ENCODE measurements around the gene PPARGC1A. TPM values are rescaled to one million over a fixed set of nuclear protein-coding genes. Genes with fewer than 3 reads are reported as not detected.

PPARGC1A gene
- total and polyA plus RNA-seq, 12 donors, result 11.8 to 200 (median 102) TPM

DNA sequence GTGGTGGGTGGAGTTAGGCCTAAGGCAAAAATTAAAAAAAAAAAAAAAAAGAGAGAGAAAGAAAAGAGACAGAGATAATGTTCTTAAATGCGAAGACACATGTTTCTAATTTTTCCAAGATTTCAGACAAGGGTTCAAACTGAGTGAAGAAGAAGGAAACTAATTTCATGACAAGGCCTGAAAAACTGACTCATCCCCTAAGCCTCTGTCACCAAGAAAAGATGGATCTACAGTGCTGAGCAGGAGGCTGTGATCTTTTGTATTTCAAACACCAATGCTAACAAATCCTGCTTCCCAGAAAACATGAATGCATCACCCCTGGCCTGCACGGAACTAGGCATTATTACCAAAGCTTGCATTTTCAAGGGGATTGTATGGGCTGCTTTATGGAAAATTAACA is 75.3 kb downstream of the PPARGC1A start:
- Histone ChIP-seq H3K9me3 (no peaks in the 10 kb centered on the region), H3K36me3 (peaks cover 0 to 37% (median 7%) of the 10 kb centered on the region in 9 donors), H3K4me3 (no peak overlapping the region), H3K4me1 (peaks cover 0 to 28% (median 18%) of the 10 kb centered on the region in 9 donors), H3K27me3 (no peaks in the 10 kb centered on the region), H3K27ac (no peak overlapping the region)
- 93 to 95% methylated on average over 2 of the region's 2 CpGs for WGBS, 2 donors
- no peak for DNase-seq
- ATAC-seq, result no peak
- TF ChIP-seq, protein P1, sequence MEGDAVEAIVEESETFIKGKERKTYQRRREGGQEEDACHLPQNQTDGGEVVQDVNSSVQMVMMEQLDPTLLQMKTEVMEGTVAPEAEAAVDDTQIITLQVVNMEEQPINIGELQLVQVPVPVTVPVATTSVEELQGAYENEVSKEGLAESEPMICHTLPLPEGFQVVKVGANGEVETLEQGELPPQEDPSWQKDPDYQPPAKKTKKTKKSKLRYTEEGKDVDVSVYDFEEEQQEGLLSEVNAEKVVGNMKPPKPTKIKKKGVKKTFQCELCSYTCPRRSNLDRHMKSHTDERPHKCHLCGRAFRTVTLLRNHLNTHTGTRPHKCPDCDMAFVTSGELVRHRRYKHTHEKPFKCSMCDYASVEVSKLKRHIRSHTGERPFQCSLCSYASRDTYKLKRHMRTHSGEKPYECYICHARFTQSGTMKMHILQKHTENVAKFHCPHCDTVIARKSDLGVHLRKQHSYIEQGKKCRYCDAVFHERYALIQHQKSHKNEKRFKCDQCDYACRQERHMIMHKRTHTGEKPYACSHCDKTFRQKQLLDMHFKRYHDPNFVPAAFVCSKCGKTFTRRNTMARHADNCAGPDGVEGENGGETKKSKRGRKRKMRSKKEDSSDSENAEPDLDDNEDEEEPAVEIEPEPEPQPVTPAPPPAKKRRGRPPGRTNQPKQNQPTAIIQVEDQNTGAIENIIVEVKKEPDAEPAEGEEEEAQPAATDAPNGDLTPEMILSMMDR (IDR thresholded peaks at IDR 0.05), result no peak
- intact Hi-C loops (cut with DNase I), result loop anchor here in 1 of 10 donors (5.0 kb wide), 1 partner anchor 1893 kb away; no protein-coding TSS in a partner anchor

DNA sequence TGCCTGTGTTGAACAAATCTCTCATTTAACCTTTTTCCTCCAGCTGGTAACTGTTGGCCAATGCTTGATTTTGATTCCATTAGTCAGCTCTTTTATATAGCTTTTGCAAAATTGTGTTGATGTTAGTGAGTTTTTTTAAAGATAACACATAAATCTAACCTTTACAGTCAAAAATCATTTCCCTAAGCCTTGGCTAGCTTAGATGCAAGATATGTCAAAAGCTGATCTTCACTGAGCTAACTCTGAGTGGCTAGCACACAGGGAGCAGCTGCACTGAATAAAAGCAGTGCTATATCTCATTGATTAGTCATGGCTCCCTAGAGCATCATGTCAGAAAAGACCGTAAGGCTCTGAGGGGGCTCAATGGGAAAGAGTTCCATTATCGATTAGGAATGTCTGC is 78.7 kb downstream of the PPARGC1A start:
- peaks cover 0 to 37% (median 7%) of the 10 kb centered on the region in 9 donors for H3K36me3 ChIP-seq
- H3K27ac ChIP-seq, result no peak overlapping the region
- no peaks in the 10 kb centered on the region for H3K27me3 ChIP-seq
- H3K4me1 ChIP-seq, result no peaks in the 10 kb centered on the region
- ATAC-seq (no peak), DNase-seq (no peak)
- WGBS, 2 donors, result 90 to 91% methylated on average over 2 of the region's 2 CpGs
- TF ChIP-seq, protein P1 (IDR thresholded peaks at IDR 0.05), result no peak
- intact Hi-C loops (cut with DNase I), result loop anchor here in 1 of 10 donors (5.0 kb wide), 1 partner anchor 1896 kb away; no protein-coding TSS in a partner anchor
- no peak overlapping the region for H3K4me3 ChIP-seq
- H3K9me3 ChIP-seq, result peaks cover 0 to 8% (median 0%) of the 10 kb centered on the region in 11 donors

DNA sequence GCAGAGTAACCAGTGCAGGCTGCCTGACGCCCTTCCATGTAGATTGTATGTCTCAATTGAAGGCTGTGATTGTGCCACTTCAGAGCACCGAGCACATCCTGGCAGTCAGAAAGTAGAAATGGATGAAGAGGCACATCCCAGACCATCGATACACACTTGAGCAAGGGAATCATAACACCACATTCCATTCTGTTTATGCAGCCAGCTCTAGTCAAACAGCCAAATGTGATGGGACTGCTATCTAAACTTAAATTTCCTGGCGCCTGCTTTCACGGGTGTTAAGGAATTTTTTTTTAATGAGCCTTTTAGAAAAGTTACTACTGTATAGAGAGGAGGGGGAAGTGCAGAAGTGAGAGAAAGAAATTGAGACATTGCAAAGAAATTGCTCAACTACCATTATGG is 84.4 kb downstream of the PPARGC1A start:
- ATAC-seq, result peak in 4 of 8 donors; percentile 57 to 59 (median 58)
- H3K4me3 ChIP-seq, result no peak overlapping the region
- intact Hi-C loops (cut with DNase I), result no loop called here
- no peaks in the 10 kb centered on the region for H3K27me3 ChIP-seq
- TF ChIP-seq, protein P1 (IDR thresholded peaks at IDR 0.05), result no peak
- WGBS, 2 donors, result 17 to 31% methylated on average over 5 of the region's 5 CpGs
- H3K4me1 ChIP-seq, result peaks cover 0 to 5% (median 0%) of the 10 kb centered on the region in 9 donors
- peaks cover 0 to 8% (median 0%) of the 10 kb centered on the region in 11 donors for H3K9me3 ChIP-seq
- peak overlapping the region in 1 of 10 donors; percentile 23 for H3K27ac ChIP-seq
- peaks cover 0 to 18% (median 0%) of the 10 kb centered on the region in 9 donors for H3K36me3 ChIP-seq
- no peak for DNase-seq

DNA sequence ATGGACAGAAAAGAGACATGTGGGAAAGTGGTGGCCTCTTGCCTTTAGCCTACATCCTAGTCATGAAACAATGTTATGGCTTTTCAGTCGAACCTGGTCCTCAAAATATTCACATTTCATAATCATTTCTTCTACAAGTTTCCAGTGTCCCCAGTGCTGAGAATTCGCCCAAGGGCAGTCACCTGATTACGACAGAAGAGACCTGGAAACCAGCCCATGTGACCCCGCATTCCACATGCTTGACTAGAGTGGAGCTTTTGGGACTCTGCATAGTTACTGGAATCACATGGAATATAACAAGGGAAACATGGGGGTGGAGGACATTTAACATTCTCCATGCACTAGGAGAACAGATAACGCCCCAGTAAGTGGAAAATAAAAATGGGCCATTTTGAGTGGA is 100.1 kb downstream of the PPARGC1A start:
- TF ChIP-seq, protein P1 (IDR thresholded peaks at IDR 0.05), result no peak
- DNase-seq, result peak; percentile 25 to 71
- Histone ChIP-seq H3K36me3 (peaks cover 0 to 27% (median 0%) of the 10 kb centered on the region in 9 donors), H3K4me1 (peaks cover 0 to 34% (median 9%) of the 10 kb centered on the region in 9 donors), H3K27ac (peak overlapping the region in 8 of 10 donors; percentile 18 to 76 (median 64)), H3K9me3 (no peaks in the 10 kb centered on the region), H3K27me3 (no peaks in the 10 kb centered on the region), H3K4me3 (no peak overlapping the region)
- ATAC-seq, result peak; percentile 55 to 91 (median 86)
- 30% methylated on average over 5 of the region's 5 CpGs for WGBS, 2 donors
- intact Hi-C loops (cut with DNase I), result no loop called here
